ENCODE data around the gene LSM4.

GRCh38 chr19:18262144-18262543 lies 60.7 kb downstream of the LSM4 start:
- TF ChIP-seq CTCF (IDR thresholded peaks at IDR 0.05) (no peak), POLR2AphosphoS5 (IDR thresholded peaks at IDR 0.05) (no peak), POLR2A (IDR thresholded peaks at IDR 0.05) (no peak)
